ENCODE measurements around the gene COMTD1. TPM values are rescaled to one million over a fixed set of nuclear protein-coding genes. Genes with fewer than 3 reads are reported as not detected.

Gene COMTD1
- total and polyA plus RNA-seq, 4 donors = 4.6 to 64.1 (median 29.4) TPM

DNA sequence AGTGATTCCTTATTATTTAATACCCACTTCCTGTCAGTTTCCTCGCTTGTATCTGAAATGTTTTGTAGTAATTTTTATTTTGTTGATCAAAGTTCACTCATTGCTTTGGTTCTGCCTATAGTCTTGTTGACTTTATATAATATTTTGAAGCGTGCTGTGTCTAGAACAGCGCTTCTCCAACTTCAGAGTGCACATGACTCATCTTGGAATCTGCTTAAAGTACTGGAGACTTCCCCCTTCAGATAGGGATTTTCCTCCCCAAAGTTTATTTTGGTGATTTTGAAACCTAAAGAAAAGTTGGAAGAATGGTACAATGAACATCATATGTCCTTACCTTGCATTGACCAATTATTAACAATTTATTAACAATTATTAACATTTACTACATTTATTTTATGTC is 5.8 kb downstream of the COMTD1 start:
- Histone ChIP-seq H3K27ac (ENCODE audit: low read depth in 1 of 2, low read length in 1 of 2) (no peak overlapping the region), H3K36me3 (ENCODE audit: control insufficient read depth in 4 of 4, insufficient read depth in 4 of 4, low read length in 4 of 4) (peaks cover 18 to 29% (median 21%) of the 10 kb centered on the region in 4 donors), H3K9me3 (ENCODE audit: control insufficient read depth in 4 of 4, insufficient read depth in 3 of 4, low read length in 3 of 4) (no peaks in the 10 kb centered on the region), H3K4me1 (ENCODE audit: control insufficient read depth in 5 of 5, insufficient read depth in 5 of 5, low read length in 5 of 5) (peaks cover 11 to 32% (median 21%) of the 10 kb centered on the region in 5 donors), H3K27me3 (ENCODE audit: control insufficient read depth in 3 of 3, insufficient read depth in 3 of 3, low read length in 2 of 3) (no peaks in the 10 kb centered on the region), H3K4me3 (no peak overlapping the region), H3K9ac (ENCODE audit: insufficient read depth in 1 of 2, low read length in 2 of 2) (no peak overlapping the region)
- no peak for DNase-seq
- no peak for ATAC-seq (ENCODE audit: insufficient read depth, low FRiP score)
- 80 to 87% methylated on average over 3 of the region's 3 CpGs for WGBS, 2 donors
- TF ChIP-seq, protein P1, sequence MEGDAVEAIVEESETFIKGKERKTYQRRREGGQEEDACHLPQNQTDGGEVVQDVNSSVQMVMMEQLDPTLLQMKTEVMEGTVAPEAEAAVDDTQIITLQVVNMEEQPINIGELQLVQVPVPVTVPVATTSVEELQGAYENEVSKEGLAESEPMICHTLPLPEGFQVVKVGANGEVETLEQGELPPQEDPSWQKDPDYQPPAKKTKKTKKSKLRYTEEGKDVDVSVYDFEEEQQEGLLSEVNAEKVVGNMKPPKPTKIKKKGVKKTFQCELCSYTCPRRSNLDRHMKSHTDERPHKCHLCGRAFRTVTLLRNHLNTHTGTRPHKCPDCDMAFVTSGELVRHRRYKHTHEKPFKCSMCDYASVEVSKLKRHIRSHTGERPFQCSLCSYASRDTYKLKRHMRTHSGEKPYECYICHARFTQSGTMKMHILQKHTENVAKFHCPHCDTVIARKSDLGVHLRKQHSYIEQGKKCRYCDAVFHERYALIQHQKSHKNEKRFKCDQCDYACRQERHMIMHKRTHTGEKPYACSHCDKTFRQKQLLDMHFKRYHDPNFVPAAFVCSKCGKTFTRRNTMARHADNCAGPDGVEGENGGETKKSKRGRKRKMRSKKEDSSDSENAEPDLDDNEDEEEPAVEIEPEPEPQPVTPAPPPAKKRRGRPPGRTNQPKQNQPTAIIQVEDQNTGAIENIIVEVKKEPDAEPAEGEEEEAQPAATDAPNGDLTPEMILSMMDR (IDR thresholded peaks at IDR 0.05; ENCODE audit: control extremely low read depth, extremely low read depth) = no peak

DNA sequence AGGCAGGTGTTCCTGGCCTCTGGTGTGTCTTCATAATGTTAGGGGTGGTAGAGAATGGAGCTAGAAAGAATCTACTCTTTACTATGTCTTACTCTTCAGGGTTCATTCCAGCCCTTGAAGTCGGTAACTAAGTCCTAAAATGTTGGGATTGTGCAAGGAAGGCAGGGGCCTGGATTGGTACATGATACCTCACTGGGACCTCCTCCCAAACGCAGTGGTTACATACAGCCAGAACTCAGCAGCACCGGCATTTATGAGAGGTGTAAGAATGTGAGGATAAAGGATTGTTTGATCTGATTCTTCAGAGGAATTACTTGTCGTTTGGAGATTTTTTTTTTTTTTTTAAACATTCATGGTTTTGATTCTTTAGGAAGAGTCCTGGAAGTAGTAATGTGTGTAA is 6.9 kb downstream of the COMTD1 start:
- Histone ChIP-seq H3K4me1 (ENCODE audit: control insufficient read depth in 5 of 5, insufficient read depth in 5 of 5, low read length in 5 of 5) (peaks cover 7 to 35% (median 32%) of the 10 kb centered on the region in 5 donors), H3K9me3 (ENCODE audit: control insufficient read depth in 4 of 4, insufficient read depth in 3 of 4, low read length in 3 of 4) (no peaks in the 10 kb centered on the region), H3K27ac (ENCODE audit: low read depth in 1 of 2, low read length in 1 of 2) (peak overlapping the region in 1 of 2 donors; percentile 67), H3K4me3 (no peak overlapping the region), H3K9ac (ENCODE audit: insufficient read depth in 1 of 2, low read length in 2 of 2) (no peak overlapping the region), H3K27me3 (ENCODE audit: control insufficient read depth in 3 of 3, insufficient read depth in 3 of 3, low read length in 2 of 3) (no peaks in the 10 kb centered on the region), H3K36me3 (ENCODE audit: control insufficient read depth in 4 of 4, insufficient read depth in 4 of 4, low read length in 4 of 4) (peaks cover 23 to 32% (median 25%) of the 10 kb centered on the region in 4 donors)
- WGBS, 2 donors = 69 to 72% methylated on average over 4 of the region's 4 CpGs
- TF ChIP-seq, protein P1 (IDR thresholded peaks at IDR 0.05; ENCODE audit: control extremely low read depth, extremely low read depth) = no peak
- DNase-seq (no peak), ATAC-seq (ENCODE audit: insufficient read depth, low FRiP score) (no peak)

DNA sequence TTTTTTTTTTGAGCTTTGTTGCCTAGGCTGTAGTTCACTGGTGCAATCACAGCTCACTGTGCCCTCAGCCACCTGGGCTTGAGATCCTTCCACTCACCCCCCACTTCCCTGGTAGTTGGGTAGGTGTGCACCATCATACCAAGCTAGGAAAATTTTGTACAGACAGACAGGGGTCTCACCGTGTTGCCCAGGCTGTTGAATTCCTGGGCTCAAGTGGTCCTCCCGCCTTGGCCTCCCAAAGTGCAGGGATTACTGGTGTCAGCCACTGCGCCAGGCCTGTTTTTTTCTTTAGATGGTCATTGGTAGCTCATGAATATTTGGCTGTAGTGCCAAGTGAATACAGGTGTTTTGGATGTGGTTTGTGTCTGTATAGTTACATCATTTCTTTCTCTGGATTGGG is 7.5 kb downstream of the COMTD1 start:
- DNase-seq (no peak), ATAC-seq (ENCODE audit: insufficient read depth, low FRiP score) (no peak)
- Histone ChIP-seq H3K4me1 (ENCODE audit: control insufficient read depth in 5 of 5, insufficient read depth in 5 of 5, low read length in 5 of 5) (peaks cover 7 to 39% (median 34%) of the 10 kb centered on the region in 5 donors), H3K27ac (ENCODE audit: low read depth in 1 of 2, low read length in 1 of 2) (peak overlapping the region in 1 of 2 donors; percentile 24), H3K9me3 (ENCODE audit: control insufficient read depth in 4 of 4, insufficient read depth in 3 of 4, low read length in 3 of 4) (no peaks in the 10 kb centered on the region), H3K27me3 (ENCODE audit: control insufficient read depth in 3 of 3, insufficient read depth in 3 of 3, low read length in 2 of 3) (no peaks in the 10 kb centered on the region), H3K4me3 (no peak overlapping the region), H3K36me3 (ENCODE audit: control insufficient read depth in 4 of 4, insufficient read depth in 4 of 4, low read length in 4 of 4) (peaks cover 26 to 37% (median 30%) of the 10 kb centered on the region in 4 donors), H3K9ac (ENCODE audit: insufficient read depth in 1 of 2, low read length in 2 of 2) (no peak overlapping the region)
- TF ChIP-seq, protein P1 (IDR thresholded peaks at IDR 0.05; ENCODE audit: control extremely low read depth, extremely low read depth) = no peak
- 92 to 99% methylated on average over 3 of the region's 3 CpGs for WGBS, 2 donors

DNA sequence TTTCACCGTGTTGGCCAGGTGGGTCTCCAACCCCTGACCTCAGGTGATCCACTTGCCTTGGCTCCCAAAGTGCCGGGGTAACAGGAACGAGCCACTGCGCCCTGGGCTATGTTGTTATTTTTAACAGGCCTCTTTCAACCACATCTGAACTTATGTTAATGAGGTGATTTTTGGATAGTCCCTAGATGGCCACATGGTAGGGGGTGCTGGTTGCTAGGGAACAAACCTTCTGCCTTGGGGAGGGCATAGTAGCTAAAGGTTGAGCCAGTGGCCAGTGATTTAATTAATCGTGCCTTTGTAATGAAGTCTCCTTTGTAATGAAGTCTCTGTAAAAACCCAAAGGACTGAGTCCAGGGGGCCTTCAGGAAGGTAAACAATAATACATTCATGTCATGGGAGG is 9.1 kb downstream of the COMTD1 start:
- TF ChIP-seq, protein P1 (IDR thresholded peaks at IDR 0.05; ENCODE audit: control extremely low read depth, extremely low read depth) = no peak
- Histone ChIP-seq H3K4me3 (no peak overlapping the region), H3K9ac (ENCODE audit: insufficient read depth in 1 of 2, low read length in 2 of 2) (peak overlapping the region in 1 of 2 donors; percentile 52), H3K27ac (ENCODE audit: low read depth in 1 of 2, low read length in 1 of 2) (peak overlapping the region in 1 of 2 donors; percentile 75), H3K36me3 (ENCODE audit: control insufficient read depth in 4 of 4, insufficient read depth in 4 of 4, low read length in 4 of 4) (peaks cover 22 to 33% (median 27%) of the 10 kb centered on the region in 4 donors), H3K4me1 (ENCODE audit: control insufficient read depth in 5 of 5, insufficient read depth in 5 of 5, low read length in 5 of 5) (peaks cover 7 to 41% (median 36%) of the 10 kb centered on the region in 5 donors), H3K27me3 (ENCODE audit: control insufficient read depth in 3 of 3, insufficient read depth in 3 of 3, low read length in 2 of 3) (no peaks in the 10 kb centered on the region), H3K9me3 (ENCODE audit: control insufficient read depth in 4 of 4, insufficient read depth in 3 of 4, low read length in 3 of 4) (no peaks in the 10 kb centered on the region)
- ATAC-seq (ENCODE audit: insufficient read depth, low FRiP score) = no peak
- 80 to 86% methylated on average over 5 of the region's 5 CpGs for WGBS, 2 donors
- DNase-seq = peak in 2 of 3 donors; percentile 25
